Omental fat pad (tissue), 4 donors: ENCODE results near the gene TMEM94. TPM values are rescaled to one million over a fixed set of nuclear protein-coding genes. Genes with fewer than 3 reads are reported as not detected.
A peak's percentile ranks its signal among the peaks of the same experiment; 100 is the strongest.

Experiments
- ATAC-seq: fragments of 150-250 bp; one replicate; pipeline ENCODE4 v1.9.1; 2016; ENCODE audit warnings: mild to moderate bottlenecking, moderate library complexity; ENCODE audit not compliant: low FRiP score
- DNase-seq: peaks from one replicate; pipeline ENCODE4 v3.0.0-alpha.2; 2019; ENCODE audit warnings: low spot score
- total RNA-seq, 4 donors: library from RNA; depleted of rRNA; stranded (reverse); fragments of >200 nt; gene quantifications; one replicate each; pipeline ENCODE4 v1.1.0, GENCODE V29; 2016
- TF ChIP-seq, protein P1 (sequence below), 3 donors: fragments of 450-650 bp; IDR thresholded peaks; one replicate each; pipeline ENCODE4 v1.5.1; 2016 to 2017; ENCODE audit warnings: antibody characterized with exemption in 3 of 3, mild to moderate bottlenecking in 3 of 3, moderate library complexity in 2 of 3

Gene TMEM94
- total RNA-seq, 4 donors from 2014 or later, result 27.9 to 66.0 (median 46.1) TPM

GRCh38 chr17:75499313-75500022 lies 43.0 kb downstream of the TMEM94 start:
- ATAC-seq, result peak; percentile 13
- TF ChIP-seq, protein P1, sequence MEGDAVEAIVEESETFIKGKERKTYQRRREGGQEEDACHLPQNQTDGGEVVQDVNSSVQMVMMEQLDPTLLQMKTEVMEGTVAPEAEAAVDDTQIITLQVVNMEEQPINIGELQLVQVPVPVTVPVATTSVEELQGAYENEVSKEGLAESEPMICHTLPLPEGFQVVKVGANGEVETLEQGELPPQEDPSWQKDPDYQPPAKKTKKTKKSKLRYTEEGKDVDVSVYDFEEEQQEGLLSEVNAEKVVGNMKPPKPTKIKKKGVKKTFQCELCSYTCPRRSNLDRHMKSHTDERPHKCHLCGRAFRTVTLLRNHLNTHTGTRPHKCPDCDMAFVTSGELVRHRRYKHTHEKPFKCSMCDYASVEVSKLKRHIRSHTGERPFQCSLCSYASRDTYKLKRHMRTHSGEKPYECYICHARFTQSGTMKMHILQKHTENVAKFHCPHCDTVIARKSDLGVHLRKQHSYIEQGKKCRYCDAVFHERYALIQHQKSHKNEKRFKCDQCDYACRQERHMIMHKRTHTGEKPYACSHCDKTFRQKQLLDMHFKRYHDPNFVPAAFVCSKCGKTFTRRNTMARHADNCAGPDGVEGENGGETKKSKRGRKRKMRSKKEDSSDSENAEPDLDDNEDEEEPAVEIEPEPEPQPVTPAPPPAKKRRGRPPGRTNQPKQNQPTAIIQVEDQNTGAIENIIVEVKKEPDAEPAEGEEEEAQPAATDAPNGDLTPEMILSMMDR (IDR thresholded peaks at IDR 0.05), result no peak

DNA sequence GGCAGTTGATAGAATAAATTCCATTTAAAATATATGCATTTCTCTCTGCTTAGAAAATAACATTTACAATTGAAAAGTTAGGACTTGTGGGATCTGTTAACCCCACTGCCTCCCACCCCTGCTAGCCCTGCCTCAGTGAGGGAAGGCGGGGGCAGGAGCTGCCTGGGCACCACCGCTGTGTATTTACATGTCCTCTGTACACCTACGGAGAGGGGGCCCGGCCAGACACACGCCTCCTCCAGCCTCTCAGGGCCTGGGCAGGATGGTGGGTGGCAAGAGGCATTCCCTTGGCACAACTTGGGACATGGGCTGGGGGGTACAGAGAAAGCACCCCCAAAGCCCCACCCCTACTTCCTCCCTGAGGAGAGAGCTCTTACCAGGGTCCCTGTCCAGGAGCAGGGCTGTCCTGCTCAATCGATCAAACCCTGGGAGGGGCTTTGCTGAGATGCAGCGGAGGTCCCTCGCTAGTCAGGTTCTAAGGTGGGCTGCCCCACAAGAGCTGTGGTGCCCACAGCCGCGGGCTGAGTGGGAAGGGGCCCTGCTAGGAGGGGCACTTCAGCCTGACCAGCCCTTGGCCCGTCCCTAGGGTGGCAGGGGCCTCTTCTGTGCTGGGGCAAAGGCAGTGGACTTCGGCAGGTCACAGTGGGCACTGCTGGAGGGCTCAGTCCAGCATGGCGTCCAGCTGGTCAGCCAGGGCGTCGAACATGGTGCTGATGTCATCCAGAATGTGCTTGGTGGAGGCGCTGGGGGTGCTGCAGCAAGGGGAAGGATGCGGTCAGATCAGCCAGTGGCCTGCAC lies 44.2 kb downstream of the TMEM94 start:
- no peak for DNase-seq
- ATAC-seq, result no peak
- TF ChIP-seq, protein P1 (IDR thresholded peaks at IDR 0.05), result no peak

More at GRCh38 chr17:75499313-75500022, 43.0 kb downstream of the TMEM94 start:
- DNase-seq, result no peak

DNA sequence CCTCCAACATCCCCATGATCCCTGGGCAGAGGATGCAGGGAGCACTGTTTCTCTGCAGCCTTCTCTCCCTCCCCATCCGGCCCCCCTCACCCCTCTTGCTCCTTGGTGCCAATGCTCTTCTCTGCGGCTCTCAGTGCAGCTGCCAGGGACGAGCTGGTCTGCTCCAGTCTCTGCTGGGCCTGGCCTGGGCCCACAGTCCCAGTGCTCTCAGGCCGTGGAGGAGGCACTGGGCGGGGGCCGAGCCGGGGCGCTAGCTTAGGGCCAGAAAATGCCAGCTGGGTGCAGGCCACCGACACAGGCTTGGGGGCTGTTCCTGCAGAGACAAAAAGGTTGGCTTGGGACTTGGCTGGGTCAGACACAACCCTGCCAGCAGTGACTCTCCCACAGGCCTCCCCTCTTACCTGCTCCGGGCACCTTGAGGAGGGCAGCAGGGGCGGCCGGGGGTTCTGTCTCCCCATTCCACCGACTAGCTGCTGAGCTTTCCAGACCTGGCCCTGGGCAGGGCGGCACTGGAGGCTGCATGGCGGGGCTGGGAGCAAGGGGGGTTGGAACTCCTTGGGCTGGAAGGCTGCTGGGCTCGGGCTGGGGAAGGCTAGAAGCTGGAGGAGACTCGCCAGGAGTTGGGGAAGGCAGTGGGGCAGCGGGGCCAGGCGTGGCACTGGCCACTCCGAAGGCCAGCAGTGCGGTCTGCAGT lies 45.1 kb downstream of the TMEM94 start:
- ATAC-seq, result no peak
- TF ChIP-seq, protein P1 (IDR thresholded peaks at IDR 0.05), result no peak

DNA sequence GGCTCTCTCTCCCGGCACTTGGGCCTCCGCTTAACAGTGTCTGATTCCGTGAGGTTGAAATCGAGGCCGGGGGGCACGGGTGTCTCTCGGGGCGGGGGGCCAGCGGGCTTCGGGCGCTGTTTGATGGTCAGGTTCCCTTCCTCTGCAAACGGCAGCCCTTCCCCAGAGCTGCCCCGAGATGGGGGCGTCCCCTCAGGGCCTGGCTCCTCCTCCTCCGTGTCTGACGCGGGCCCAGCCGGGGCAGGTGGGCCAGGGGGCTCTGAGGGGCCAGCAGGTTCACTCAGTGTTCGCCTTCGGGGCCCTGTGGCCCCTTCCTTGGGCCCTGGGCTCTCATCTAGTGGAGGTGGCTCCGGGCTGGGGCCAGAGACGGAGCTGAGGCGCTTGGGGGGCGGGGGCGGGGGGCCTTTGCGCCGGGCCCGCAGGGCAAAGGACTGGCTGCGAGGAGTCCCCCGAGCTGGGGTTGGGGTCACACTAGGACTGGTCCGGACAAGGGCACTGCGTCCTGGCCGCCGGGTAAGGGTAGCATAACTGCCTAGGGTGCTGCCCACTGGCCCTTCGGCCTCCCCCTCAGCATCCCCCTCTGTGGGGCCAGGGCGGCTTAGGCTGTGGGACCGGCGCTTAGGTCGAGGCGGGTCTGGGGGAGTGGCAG lies 45.8 kb downstream of the TMEM94 start:
- ATAC-seq (no peak), DNase-seq (no peak)
- TF ChIP-seq, protein P1 (IDR thresholded peaks at IDR 0.05), result no peak

More for the DNA sequence above, 45.1 kb downstream of the TMEM94 start:
- DNase-seq, result no peak

DNA sequence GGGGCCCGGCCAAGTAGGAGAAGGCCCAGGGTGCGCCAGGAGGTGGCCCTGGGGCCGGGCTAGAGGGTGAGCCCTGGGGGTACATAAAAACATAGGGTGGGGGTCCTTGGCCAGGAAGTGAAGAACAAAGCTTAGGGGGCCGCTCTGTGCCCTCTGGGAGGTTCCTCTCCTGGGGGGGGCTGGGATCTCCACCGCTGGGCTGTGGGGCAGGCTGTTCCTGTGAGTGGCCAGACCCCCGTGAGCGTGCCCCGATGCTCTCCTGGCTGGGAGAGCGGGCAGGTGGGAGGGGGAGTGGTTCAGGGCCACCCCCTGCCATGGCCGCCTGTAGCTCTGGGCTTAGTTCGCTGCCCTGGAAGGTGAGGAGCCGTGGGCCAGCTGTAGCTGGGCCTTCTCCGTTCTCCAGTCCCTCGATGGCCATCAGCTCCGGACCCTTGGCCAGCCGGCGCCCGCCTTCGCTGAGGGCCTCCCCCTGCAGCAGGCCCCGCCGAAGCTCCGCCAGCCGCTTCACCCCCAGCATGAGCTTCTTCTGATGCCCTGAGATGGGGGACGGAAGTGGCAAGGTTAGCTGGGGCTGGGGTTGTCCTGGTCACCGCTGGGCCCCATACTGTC lies 46.4 kb downstream of the TMEM94 start:
- TF ChIP-seq, protein P1 (IDR thresholded peaks at IDR 0.05), result no peak
- ATAC-seq, result no peak

GRCh38 chr17:75503337-75503950 lies 47.0 kb downstream of the TMEM94 start:
- TF ChIP-seq, protein P1 (IDR thresholded peaks at IDR 0.05), result no peak
- no peak for DNase-seq
- ATAC-seq, result no peak

More for the DNA sequence above, 46.4 kb downstream of the TMEM94 start:
- no peak for DNase-seq
